Measurements from ENCODE around the gene UBL7.

DNA sequence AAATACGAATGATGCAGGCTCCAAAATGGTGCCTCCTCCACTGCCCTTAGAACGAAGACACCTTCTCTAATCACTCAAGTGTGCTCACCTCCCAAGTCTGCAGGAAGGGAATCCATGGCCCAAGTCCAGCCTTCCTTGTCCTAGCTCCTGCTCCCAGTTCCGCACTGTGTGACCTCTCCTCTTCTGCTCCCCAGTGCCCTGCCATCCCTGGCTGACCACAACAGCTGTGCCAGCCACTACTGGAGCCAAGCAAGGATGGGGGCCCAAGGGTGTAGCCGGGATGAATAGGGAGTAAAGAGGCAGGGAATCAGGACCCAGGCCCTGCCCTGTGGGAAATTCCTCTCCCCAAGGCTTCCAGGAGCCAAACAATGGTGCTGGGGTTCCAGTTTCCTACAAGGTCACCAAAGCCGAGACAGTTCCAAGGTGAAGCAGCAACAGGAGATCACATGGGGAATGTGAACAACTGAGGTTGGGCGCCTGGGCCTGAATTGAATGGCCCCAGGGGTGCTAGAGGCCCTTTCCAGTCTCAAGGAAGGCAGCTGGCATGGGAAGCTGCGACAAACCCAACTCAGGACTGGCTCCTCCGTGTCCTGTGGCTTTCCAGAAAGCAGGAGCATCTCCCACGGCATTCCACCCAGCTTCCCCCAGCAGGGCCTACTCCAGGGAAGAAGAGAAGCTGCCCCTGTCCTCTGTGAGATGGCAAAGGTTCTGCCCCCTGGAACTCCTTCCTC lies 47.4 kb downstream of the UBL7 start:
- TF ChIP-seq, protein P1, sequence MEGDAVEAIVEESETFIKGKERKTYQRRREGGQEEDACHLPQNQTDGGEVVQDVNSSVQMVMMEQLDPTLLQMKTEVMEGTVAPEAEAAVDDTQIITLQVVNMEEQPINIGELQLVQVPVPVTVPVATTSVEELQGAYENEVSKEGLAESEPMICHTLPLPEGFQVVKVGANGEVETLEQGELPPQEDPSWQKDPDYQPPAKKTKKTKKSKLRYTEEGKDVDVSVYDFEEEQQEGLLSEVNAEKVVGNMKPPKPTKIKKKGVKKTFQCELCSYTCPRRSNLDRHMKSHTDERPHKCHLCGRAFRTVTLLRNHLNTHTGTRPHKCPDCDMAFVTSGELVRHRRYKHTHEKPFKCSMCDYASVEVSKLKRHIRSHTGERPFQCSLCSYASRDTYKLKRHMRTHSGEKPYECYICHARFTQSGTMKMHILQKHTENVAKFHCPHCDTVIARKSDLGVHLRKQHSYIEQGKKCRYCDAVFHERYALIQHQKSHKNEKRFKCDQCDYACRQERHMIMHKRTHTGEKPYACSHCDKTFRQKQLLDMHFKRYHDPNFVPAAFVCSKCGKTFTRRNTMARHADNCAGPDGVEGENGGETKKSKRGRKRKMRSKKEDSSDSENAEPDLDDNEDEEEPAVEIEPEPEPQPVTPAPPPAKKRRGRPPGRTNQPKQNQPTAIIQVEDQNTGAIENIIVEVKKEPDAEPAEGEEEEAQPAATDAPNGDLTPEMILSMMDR (conservative IDR thresholded peaks at IDR 0.05): no peak
- TF ChIP-seq ZFX (IDR thresholded peaks at IDR 0.05): no peak
